ENCODE results near the gene TBC1D16. TPM values are rescaled to one million over a fixed set of nuclear protein-coding genes. Genes with fewer than 3 reads are reported as not detected.
A peak's percentile ranks its signal among the peaks of the same experiment; 100 is the strongest.

Gene TBC1D16
- total RNA-seq, 1 donor from 2014 or later = 21.2 TPM

- no peak overlapping the region for H3K4me3 Mint-ChIP-seq
- DNase-seq (ENCODE audit: low spot score) = no peak
These were observed 50.2 kb downstream of the TBC1D16 start for GRCh38 chr17:79985361-79985942.

DNA sequence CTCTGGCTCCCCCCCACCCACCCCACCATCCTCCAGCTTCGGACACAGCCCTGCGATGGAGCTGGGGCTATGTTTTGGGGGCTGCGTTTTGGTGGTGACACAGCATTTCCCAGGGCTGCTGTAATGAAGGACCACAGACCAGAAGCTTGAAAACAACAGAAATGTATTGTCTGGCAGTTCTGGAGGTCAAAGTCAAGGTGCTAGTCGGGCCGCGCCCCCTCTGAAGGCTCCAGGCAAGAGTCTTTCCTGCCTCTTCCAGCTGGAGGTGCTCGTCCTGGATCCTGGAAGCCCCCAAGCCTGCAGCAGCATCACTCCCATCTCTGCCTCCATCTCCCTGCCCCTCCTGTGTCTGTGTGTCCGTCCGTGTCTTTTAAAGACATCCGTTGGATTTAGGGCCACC, 50.8 kb downstream of the TBC1D16 start:
- Histone ChIP-seq H3K27ac (no peak overlapping the region), H3K36me3 (no peaks in the 10 kb centered on the region), H3K9me3 (ENCODE audit: low read depth) (no peaks in the 10 kb centered on the region), H3K9ac (no peak overlapping the region), H2AFZ (replicated peaks) (no peak overlapping the region), H4K20me1 (ENCODE audit: low read depth) (peaks cover 58% of the 10 kb centered on the region), H3F3A (ENCODE audit: low read depth) (peaks cover 10% of the 10 kb centered on the region), H3K4me3 (no peak overlapping the region), H3K4me1 (peaks cover 27% of the 10 kb centered on the region), H3K4me2 (no peak overlapping the region), H3K27me3 (no peaks in the 10 kb centered on the region), H3K79me2 (ENCODE audit: low read depth) (peaks cover 9% of the 10 kb centered on the region)
- H3K9me3 Mint-ChIP-seq = no peaks in the 10 kb centered on the region
- peaks cover 5% of the 10 kb centered on the region for H3K27me3 Mint-ChIP-seq (ENCODE audit: insufficient read depth, low read depth)
- peaks cover 46% of the 10 kb centered on the region for H3K4me1 Mint-ChIP-seq
- DNase-seq (ENCODE audit: low spot score) = no peak
- no peak overlapping the region for H3K4me3 Mint-ChIP-seq
- TF ChIP-seq, protein P1, sequence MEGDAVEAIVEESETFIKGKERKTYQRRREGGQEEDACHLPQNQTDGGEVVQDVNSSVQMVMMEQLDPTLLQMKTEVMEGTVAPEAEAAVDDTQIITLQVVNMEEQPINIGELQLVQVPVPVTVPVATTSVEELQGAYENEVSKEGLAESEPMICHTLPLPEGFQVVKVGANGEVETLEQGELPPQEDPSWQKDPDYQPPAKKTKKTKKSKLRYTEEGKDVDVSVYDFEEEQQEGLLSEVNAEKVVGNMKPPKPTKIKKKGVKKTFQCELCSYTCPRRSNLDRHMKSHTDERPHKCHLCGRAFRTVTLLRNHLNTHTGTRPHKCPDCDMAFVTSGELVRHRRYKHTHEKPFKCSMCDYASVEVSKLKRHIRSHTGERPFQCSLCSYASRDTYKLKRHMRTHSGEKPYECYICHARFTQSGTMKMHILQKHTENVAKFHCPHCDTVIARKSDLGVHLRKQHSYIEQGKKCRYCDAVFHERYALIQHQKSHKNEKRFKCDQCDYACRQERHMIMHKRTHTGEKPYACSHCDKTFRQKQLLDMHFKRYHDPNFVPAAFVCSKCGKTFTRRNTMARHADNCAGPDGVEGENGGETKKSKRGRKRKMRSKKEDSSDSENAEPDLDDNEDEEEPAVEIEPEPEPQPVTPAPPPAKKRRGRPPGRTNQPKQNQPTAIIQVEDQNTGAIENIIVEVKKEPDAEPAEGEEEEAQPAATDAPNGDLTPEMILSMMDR (IDR thresholded peaks at IDR 0.05) = no peak
- TF ChIP-seq EZH2 (IDR thresholded peaks at IDR 0.05) (no peak), EZH2phosphoT487 (IDR thresholded peaks at IDR 0.05) (no peak)
- peaks cover 7% of the 10 kb centered on the region for H3K36me3 Mint-ChIP-seq
- H3K27ac Mint-ChIP-seq = no peak overlapping the region

More at GRCh38 chr17:79985361-79985942, 50.2 kb downstream of the TBC1D16 start:
- Histone ChIP-seq H3K9me3 (ENCODE audit: low read depth) (no peaks in the 10 kb centered on the region), H3K79me2 (ENCODE audit: low read depth) (peaks cover 9% of the 10 kb centered on the region), H3K4me3 (no peak overlapping the region), H3K9ac (no peak overlapping the region), H3K36me3 (no peaks in the 10 kb centered on the region), H2AFZ (replicated peaks) (no peak overlapping the region), H3F3A (ENCODE audit: low read depth) (peaks cover 10% of the 10 kb centered on the region), H3K27ac (no peak overlapping the region), H3K27me3 (no peaks in the 10 kb centered on the region), H4K20me1 (ENCODE audit: low read depth) (peaks cover 63% of the 10 kb centered on the region), H3K4me2 (no peak overlapping the region), H3K4me1 (peaks cover 27% of the 10 kb centered on the region)
- TF ChIP-seq, protein P1 (IDR thresholded peaks at IDR 0.05) = no peak
- TF ChIP-seq EZH2 (IDR thresholded peaks at IDR 0.05) (no peak), EZH2phosphoT487 (IDR thresholded peaks at IDR 0.05) (no peak)
- Mint-ChIP-seq H3K27me3 (ENCODE audit: insufficient read depth, low read depth) (peaks cover 5% of the 10 kb centered on the region), H3K36me3 (peaks cover 3% of the 10 kb centered on the region), H3K4me1 (peaks cover 48% of the 10 kb centered on the region), H3K9me3 (no peaks in the 10 kb centered on the region), H3K27ac (peak overlapping the region; percentile 78)

DNA sequence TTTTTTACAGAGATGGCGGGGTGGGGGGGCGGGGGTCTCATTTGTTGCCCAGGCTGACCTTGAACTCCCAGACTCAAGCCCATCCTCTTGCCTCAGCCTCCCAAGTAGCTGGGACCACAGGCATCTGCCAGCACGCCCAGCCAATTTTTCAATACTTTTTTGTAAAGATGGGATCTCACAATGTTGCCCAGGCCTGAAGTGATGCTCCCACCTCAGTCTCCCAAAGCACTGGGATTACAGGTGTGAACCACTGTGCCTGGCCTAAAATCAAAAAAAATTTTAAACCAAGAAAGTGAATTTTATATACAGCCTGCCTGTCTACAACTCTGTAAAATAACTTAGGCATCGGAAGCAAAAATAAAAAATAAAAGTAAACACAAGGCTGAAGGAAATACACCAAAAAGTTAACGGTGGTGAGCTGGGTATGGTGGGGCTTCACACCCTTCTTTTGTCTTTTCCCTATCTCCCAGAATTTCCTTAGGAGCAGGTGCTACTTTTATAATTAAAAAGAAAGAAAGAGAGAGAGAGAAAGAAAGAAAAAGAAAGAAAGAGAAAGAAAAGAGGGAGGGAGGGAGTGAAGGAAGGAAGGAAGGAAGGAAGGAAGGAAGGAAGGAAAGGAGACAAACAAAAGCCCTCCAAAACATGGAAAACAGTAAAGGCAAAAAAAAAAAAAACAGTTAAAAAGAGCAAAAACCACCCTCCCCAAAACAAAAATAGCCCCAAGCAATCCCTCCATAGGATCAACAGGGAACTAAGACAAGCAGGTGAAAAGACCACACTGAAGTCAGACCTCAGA, 51.4 kb downstream of the TBC1D16 start:
- Histone ChIP-seq H3K4me1 (peaks cover 27% of the 10 kb centered on the region), H3K36me3 (no peaks in the 10 kb centered on the region), H3K79me2 (ENCODE audit: low read depth) (peaks cover 9% of the 10 kb centered on the region), H2AFZ (replicated peaks) (no peak overlapping the region), H4K20me1 (ENCODE audit: low read depth) (peaks cover 52% of the 10 kb centered on the region), H3K9me3 (ENCODE audit: low read depth) (no peaks in the 10 kb centered on the region), H3K27me3 (no peaks in the 10 kb centered on the region), H3K9ac (no peak overlapping the region), H3K4me2 (no peak overlapping the region), H3F3A (ENCODE audit: low read depth) (peaks cover 10% of the 10 kb centered on the region), H3K4me3 (no peak overlapping the region), H3K27ac (no peak overlapping the region)
- Mint-ChIP-seq H3K4me1 (peaks cover 46% of the 10 kb centered on the region), H3K27me3 (ENCODE audit: insufficient read depth, low read depth) (peaks cover 5% of the 10 kb centered on the region), H3K27ac (no peak overlapping the region), H3K36me3 (peaks cover 7% of the 10 kb centered on the region), H3K9me3 (no peaks in the 10 kb centered on the region), H3K4me3 (no peak overlapping the region)
- no peak for DNase-seq (ENCODE audit: low spot score)
- TF ChIP-seq, protein P1 (IDR thresholded peaks at IDR 0.05) = no peak
- TF ChIP-seq EZH2phosphoT487 (IDR thresholded peaks at IDR 0.05) (no peak), EZH2 (IDR thresholded peaks at IDR 0.05) (no peak)
